RPMI8226 (cell line): ENCODE results near the gene EFCAB6.
A peak's percentile ranks its signal among the peaks of the same experiment; 100 is the strongest.

Experiments used
- DNase-seq: peaks from one replicate; pipeline ENCODE4 v3.0.0-alpha.2; 2015

Gene EFCAB6

GRCh38 chr22:43516996-43517635 lies 295.0 kb downstream of the EFCAB6 start:
- DNase-seq = no peak

GRCh38 chr22:43516386-43516785 lies 295.7 kb downstream of the EFCAB6 start:
- no peak for DNase-seq

GRCh38 chr22:43515902-43516301 lies 296.2 kb downstream of the EFCAB6 start:
- peak; percentile 44 for DNase-seq

DNA sequence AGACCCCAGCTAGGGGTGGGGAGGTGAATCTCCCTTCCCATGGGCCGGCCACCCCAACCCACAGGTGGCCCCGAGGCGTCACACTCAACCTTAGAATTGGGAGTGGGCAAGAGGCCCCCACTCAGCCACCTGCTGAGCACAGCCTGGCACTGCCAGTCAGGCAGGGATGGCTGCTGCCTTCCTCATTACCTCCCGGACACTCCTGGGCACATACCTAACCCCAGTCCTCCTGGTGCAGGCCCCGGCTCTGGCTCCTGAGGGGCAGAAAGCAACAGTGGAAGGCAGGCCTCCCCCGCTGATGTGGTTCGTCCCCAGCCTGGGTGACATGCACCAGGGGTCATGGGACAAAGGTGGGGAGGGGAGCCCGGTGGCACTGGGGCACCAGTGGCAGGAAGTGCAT lies 296.7 kb downstream of the EFCAB6 start:
- no peak for DNase-seq

GRCh38 chr22:43514476-43515157 lies 297.5 kb downstream of the EFCAB6 start:
- no peak for DNase-seq

DNA sequence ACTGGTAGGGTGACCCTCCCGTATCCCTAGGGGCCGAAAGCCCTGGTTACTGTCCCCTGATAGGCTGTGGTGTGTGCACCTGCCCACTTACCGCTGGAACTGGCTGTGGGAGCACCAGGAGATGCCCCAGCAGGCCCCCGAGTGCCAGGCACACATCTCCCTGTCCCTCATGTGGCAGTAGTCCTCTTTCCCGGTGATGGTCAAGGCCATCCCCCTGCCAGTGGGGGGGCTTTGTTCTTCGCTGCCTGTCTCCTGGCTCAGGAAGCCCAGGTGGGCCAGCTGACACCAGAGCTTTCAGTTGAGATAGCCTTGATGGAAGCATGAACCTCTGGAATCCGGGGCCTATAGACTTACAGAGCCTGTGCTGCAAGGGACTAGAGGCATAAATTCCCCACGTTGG lies 299.8 kb downstream of the EFCAB6 start:
- DNase-seq = no peak

GRCh38 chr22:43511276-43511910 lies 300.7 kb downstream of the EFCAB6 start:
- DNase-seq = no peak

GRCh38 chr22:43510281-43511070 lies 301.6 kb downstream of the EFCAB6 start:
- peak; percentile 19 for DNase-seq

- no peak for DNase-seq
Measured at GRCh38 chr22:43509337-43509736, 302.8 kb downstream of the EFCAB6 start.

DNA sequence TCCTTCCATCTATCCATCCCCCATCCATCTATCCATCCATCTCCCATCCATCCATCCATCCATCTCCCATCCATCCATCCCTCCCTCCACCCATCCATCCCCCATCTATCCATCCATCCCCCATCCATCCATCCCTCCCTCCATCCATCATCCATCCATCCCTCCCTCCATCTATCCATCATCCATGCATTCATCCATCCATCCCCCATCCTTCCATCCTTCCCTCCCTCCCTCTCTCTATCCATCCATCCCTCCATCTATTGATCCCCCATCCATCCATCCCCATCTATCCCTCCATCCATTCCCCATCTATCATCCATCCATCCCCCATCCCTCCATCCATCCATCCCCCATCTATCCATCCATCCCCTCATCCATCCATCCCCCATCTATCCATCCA lies 303.6 kb downstream of the EFCAB6 start:
- DNase-seq = no peak

DNA sequence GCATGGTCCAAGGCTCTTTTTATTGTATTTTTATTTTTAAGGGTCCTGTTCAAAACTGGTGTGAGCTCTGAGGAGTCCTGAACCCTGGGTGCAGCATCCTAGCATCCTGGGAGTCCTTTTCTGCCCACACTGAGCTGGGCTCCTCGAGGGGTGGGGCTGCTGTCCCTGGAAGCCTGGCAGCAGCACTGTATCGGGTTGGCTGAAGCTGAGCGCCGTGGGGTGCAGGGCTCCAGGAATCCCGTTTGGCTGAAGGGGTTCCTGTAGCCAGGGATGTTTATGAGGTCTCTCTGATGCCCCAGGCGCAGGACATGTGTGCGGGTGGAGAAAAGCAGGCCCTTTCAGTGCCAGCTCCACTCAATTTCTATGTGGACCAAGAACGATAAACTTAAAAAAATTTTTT lies 304.9 kb downstream of the EFCAB6 start:
- DNase-seq = no peak

DNA sequence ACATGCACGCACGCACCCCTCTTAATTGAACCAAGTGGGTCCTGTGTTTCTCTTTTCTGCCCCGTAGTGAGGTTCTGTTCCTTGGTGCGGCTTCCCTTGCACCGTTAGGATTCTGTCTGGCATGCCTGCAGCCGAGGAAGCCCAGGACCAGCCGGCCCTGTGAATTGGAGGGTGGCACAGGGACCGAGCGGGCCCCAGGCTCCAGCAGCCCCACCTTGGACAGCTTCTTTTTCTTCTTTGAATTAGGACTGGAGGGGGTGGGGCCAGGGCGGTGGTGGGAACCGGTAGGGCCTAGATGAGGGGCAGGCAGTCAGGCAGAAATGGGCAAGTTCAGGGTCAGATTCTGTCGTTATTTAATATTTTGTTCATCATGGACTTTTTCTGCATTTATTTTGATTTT lies 305.6 kb downstream of the EFCAB6 start:
- DNase-seq = no peak

- no peak for DNase-seq
Measured at GRCh38 chr22:43505896-43506295, 306.2 kb downstream of the EFCAB6 start.

GRCh38 chr22:43505423-43505822 lies 306.7 kb downstream of the EFCAB6 start:
- no peak for DNase-seq

DNA sequence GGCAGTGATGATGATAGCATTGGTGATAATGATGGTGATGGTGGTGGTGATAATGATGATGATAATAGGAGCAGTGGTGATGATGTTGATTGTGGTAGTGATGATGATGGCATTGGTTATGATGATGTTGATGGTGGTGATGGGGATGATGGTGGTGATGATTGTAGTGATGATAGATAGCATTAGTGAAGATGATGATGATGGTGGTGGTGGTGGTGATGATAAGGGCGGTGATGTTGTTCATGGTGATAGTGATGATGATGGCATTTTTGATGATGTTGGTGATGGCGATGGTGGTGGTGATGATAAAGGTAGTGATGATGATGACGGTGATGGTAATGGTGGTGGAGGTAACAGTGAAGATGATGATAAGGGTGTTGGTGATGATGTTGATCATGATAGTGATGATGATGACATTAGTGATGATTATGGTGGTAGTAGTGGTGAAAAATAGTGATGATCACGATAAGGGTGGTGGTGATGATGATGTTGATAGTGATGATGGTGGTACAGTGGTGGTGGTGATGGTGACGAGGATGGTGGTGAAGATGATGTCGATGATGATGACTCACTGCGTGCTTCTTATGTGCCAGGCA lies 307.3 kb downstream of the EFCAB6 start:
- no peak for DNase-seq

DNA sequence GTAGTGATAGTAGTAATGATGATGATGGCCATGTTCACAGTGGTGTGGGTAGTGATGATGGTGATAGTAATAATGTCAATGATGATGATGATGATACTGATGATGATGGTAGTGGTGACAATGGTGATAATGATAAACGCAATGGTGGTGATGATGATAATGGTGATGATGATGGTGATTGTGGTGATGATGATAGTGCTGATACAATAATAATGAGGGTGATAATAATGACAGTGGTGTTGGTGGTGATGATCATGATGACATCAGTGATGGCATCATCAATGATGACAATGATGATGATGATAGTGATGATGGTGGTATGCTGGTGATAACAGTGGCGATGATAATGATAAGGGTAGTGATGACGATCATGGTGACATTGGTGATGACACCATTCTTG lies 308.0 kb downstream of the EFCAB6 start:
- no peak for DNase-seq

DNA sequence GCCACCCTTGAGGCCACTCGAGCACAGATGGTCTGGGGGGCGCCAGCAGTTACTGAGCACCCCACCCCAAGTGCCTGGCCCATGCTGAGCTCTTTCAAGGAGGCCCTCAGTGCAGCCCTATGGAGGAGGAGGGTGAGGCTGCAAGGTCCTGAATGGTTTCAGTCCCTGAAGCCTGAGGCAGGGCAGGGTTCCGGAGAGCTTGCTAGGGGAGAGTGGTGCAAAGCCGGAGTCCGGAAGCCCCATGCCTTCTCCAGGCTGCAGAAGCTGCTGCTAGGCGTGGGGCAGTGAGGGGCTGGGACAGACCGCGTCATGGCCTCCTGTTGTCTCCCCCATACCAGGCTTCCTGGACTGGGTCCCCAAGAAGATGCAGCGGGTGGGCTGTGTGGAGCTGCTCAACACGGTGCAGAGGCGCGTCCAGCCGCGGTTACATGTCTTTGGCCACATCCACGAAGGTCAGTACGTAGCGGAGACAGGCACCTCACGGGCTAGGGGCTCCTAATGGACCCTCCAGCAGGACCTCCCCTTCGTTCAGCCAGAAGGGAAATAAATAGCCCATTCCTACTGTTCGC lies 309.7 kb downstream of the EFCAB6 start:
- no peak for DNase-seq

DNA sequence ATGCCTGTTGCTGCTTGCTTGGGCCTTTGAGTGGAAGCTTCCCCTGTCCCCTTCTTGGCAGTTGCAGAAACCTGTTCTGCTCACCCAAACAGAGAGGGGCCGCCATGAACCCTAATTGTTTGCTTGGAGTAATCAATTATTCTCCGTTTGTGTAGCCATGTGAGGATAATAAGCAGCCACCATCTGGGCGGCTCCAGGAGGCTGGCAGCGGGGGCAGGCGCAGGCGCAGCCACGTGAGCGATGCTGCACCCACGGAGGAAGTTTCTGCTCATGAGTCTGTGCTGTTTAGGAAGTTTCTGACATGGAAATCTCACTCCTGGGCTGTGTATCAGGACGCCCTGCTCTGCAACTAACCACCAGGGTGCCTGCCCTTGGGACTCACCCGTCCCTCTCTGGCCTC lies 310.2 kb downstream of the EFCAB6 start:
- no peak for DNase-seq

DNA sequence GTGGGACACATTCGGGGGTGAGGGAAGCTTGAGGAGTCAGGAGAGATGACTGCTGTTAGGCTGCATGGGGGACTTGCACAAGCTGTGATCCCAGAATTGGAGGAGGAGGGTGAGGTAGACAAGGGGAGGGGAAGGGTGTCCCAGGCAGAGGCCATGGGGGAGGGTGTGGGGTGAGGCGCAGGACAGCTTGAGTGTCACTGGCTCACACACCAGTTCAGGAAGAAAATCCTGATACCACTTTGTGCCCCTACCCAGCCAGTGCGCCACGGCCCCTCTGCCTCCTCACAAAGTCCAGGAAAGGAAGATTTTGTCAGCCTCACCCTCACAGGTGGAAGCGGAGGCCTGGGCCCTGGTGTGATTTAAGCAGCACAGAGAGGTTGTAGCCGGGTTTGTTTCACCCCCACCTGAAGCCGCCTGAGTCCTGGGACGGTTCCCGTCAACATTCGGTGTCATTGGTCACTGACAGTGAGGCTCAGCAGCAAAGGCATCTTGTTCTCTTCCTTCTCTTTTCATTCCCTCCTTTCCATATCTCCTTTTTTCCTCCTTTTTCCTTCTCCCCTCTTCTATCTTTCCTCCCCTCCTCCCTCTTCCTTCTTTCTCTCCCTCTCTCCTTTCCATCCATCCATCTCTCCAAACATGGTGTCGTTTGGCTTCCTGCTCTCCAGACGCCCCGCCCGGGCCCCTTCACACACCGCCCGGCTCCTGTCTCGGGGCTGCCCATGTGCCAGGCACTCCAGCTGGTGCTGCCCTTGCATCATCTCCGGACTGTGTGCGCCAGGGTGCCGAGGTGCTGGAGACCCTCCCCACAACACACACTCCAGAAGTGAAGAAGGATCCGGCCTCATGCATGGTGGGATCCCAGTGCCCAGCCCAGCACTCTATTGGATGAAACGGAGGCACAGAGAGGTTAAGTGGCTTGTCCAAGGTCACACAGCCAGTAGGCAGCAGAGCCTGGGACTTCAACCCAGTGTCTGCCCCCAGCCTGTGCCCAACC lies 311.0 kb downstream of the EFCAB6 start:
- no peak for DNase-seq

DNA sequence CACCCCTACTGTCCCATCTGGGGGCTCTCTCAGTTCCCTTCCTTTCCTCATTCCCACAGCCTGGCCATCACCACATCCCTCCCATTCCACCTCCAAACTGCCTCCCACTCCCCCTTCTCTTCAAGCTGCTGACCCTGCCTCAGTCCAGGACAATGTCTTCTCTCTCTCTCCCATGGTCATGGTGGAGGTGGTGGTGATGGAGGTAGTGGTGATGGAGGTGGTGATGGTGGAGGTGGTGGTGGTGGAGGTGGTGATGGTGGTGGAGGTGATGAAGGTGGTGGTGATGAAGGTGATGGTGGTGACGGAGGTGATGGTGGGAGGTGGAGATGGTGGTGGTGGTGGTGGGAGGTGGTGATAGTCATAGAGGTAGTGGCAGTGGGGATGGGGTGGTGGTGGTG lies 313.2 kb downstream of the EFCAB6 start:
- DNase-seq = no peak
